Body of pancreas (tissue), 4 donors: ENCODE data around the gene APCDD1L.

ENCODE experiments used
- CTCF ChIP-seq, 7 experiments: fragments of 450-650 bp in 4 of 7; fragments of 200-600 bp in 3 of 7; sonication (generic) in 3 of 7; IDR thresholded peaks; one replicate each; pipeline ENCODE4 v1.5.1; 2016 to 2019; ENCODE audit warnings: antibody characterized with exemption in 7 of 7
- POLR2A ChIP-seq, 3 donors: fragments of 450-650 bp; IDR thresholded peaks; one replicate each; pipeline ENCODE4 v1.6.1; 2016; ENCODE audit warnings: antibody characterized with exemption in 3 of 3, mild to moderate bottlenecking in 2 of 3

- no peak for TF ChIP-seq CTCF (IDR thresholded peaks at IDR 0.05)
- no peak for TF ChIP-seq POLR2A (IDR thresholded peaks at IDR 0.05)
These were observed 3.3 kb downstream of the APCDD1L start for GRCh38 chr20:58511861-58512260.
